GM23338 (cell line): ENCODE results near the gene KCNT2.

Experiments used
- CREB1 ChIP-seq: fragments of 250-450 bp; sonication (Bioruptor Pico); IDR thresholded peaks from 2 replicates; pipeline ENCODE4 v1.5.0; 2020; ENCODE audit warnings: low read depth, mild to moderate bottlenecking, moderate library complexity
- CTCF ChIP-seq, 2 experiments: fragments of 200-600 bp in 1 of 2; sonication (generic) in 1 of 2; conservative IDR thresholded peaks; 2 replicates each; pipeline versions ENCODE4 v1.5.1 to v1.6.1; 2016 to 2017; ENCODE audit warnings: antibody characterized with exemption in 2 of 2, low read depth in 2 of 2, mild to moderate bottlenecking in 2 of 2, moderate library complexity in 1 of 2
- ETS1 ChIP-seq: IDR thresholded peaks from 2 replicates; pipeline ENCODE4 v1.6.1; 2016; ENCODE audit warnings: antibody characterized with exemption
- EZH2 ChIP-seq: fragments of 200-600 bp; sonication (generic); IDR thresholded peaks from one replicate; pipeline ENCODE4 v1.8.0; 2017; ENCODE audit warnings: antibody characterized with exemption, mild to moderate bottlenecking, low read depth; ENCODE audit not compliant: unreplicated experiment
- EZH2phosphoT487 ChIP-seq: fragments of 200-600 bp; sonication (generic); IDR thresholded peaks from one replicate; pipeline ENCODE4 v1.8.1; 2018; ENCODE audit warnings: antibody characterized with exemption; ENCODE audit not compliant: unreplicated experiment
- JUNB ChIP-seq: IDR thresholded peaks from one replicate; pipeline ENCODE4 v1.6.1; 2016; ENCODE audit warnings: antibody characterized with exemption; ENCODE audit not compliant: unreplicated experiment
- NANOG ChIP-seq: IDR thresholded peaks from 2 replicates; pipeline ENCODE4 v1.6.1; 2016; ENCODE audit warnings: antibody characterized with exemption, borderline replicate concordance
- POLR2AphosphoS5 ChIP-seq: IDR thresholded peaks from 2 replicates; pipeline ENCODE4 v1.6.1; 2016; ENCODE audit warnings: antibody characterized with exemption, low read depth
- REST ChIP-seq: IDR thresholded peaks from one replicate; pipeline ENCODE4 v1.6.1; 2018; ENCODE audit warnings: antibody characterized with exemption; ENCODE audit not compliant: unreplicated experiment
- STAT1 ChIP-seq: IDR thresholded peaks from one replicate; pipeline ENCODE4 v1.6.1; 2016; ENCODE audit warnings: antibody characterized with exemption; ENCODE audit not compliant: unreplicated experiment
- ZNF114 ChIP-seq: fragments of 250-450 bp; sonication (Bioruptor Pico); IDR thresholded peaks from 2 replicates; pipeline ENCODE4 v1.5.0; 2020; ENCODE audit warnings: mild to moderate bottlenecking, moderate library complexity
- ZNF331 ChIP-seq: fragments of 250-450 bp; sonication (Bioruptor Pico); IDR thresholded peaks from 2 replicates; pipeline ENCODE4 v1.5.0; 2020; ENCODE audit warnings: low read depth, mild to moderate bottlenecking, moderate library complexity
- ZNF462 ChIP-seq: fragments of 250-450 bp; sonication (Bioruptor Pico); IDR thresholded peaks from 2 replicates; pipeline ENCODE4 v1.5.0; 2020; ENCODE audit warnings: mild to moderate bottlenecking, moderate library complexity

- TF ChIP-seq CTCF (conservative IDR thresholded peaks at IDR 0.05; ENCODE audit: low read depth in 2 of 2), result no peak
- no peak for TF ChIP-seq JUNB
- no peak for TF ChIP-seq EZH2
- TF ChIP-seq NANOG, result no peak
- TF ChIP-seq POLR2AphosphoS5, result no peak
- no peak for TF ChIP-seq REST
- TF ChIP-seq STAT1, result no peak
- no peak for TF ChIP-seq CREB1 (CRISPR knock-in tag)
- no peak for TF ChIP-seq EZH2phosphoT487
- TF ChIP-seq ETS1, result no peak
- TF ChIP-seq ZNF114 (CRISPR knock-in tag), result no peak
- TF ChIP-seq ZNF462 (CRISPR knock-in tag), result no peak
- TF ChIP-seq ZNF331 (CRISPR knock-in tag), result no peak
These were observed 250.3 kb downstream of the KCNT2 start for GRCh38 chr1:196357913-196358312.
